Middle frontal gyrus (tissue), 1 donor: ENCODE measurements around the gene KCNE2.
A peak's percentile ranks its signal among the peaks of the same experiment; 100 is the strongest.

ENCODE experiments used
- DNase-seq: peaks from one replicate; pipeline ENCODE4 v3.0.0-alpha.2; 2015; ENCODE audit warnings: low spot score; ENCODE audit errors: extremely low spot score

Gene KCNE2

GRCh38 chr21:34363733-34364132, at the start of gene KCNE2:
Gene KCNE2 (plus strand): TSS chr21:34364006. CDS start chr21:34370479, 6,473 bp downstream.
- DNase-seq, result no peak

DNA sequence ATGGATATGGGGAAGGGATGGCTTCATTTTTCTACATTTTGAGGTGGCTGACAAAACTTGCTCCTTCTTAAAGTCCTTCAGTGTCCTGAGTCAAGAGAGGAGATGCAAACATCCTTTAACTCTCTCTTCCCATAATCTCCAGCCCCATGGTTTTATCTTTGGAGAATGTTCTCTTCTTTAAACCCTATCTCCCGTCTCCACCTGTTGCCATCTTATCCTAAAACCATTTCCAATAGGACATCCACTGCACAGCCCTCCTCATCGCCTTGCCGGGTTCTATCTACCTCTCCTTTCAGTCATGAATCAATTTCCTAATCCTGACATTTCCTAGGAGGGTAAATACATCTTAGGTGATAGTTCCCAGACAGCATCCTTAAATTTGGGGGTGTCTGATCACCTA, 44.2 kb upstream of the KCNE2 start:
- no peak for DNase-seq

GRCh38 chr21:34320011-34320410, 43.8 kb upstream of the KCNE2 start:
- DNase-seq, result no peak

DNA sequence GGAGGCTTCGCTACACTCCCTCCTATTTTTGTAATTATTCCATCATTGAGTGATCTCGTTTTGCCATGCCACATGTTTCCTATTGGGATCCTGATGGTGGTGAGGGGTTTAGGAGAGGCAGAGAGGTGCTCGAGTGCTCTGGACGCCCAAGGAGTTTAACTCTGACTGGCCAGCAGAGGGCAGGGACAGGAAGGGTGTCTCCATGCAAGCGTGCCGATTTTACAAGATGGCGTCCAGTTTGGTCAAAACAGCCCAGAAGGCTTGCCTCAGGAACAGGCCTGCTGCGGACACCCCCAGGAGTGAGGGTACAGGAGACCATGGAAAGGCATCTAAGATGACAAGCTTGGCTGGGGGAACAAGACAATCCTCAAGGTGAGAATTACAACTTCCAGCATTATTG, 33.8 kb upstream of the KCNE2 start:
- no peak for DNase-seq

GRCh38 chr21:34331726-34332125, 32.1 kb upstream of the KCNE2 start:
- DNase-seq, result no peak

DNA sequence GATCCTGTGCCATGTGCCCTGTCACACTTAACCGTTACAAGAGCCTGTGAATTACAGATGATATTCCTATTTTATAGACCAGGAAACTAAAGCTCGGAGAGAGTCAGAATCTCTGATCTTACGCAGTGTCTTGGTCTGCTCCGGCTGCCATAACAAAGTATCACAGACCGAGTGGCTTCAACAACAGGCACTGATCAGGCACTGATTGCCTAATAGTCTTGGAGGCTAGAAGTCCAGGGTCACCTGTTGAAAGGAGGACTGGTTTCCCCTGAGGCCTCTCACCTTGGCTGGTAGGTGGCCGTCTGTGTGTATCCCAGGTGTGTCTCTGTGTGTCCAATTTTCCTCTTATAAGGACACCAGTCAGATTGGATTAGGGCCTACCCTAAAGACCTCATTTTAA, 31.5 kb upstream of the KCNE2 start:
- no peak for DNase-seq

- no peak for DNase-seq
Measured at GRCh38 chr21:34333121-34333739, 30.6 kb upstream of the KCNE2 start.

GRCh38 chr21:34335316-34335715, 28.5 kb upstream of the KCNE2 start:
- DNase-seq, result no peak

GRCh38 chr21:34336245-34336644, 27.6 kb upstream of the KCNE2 start:
- no peak for DNase-seq

- no peak for DNase-seq
Measured at GRCh38 chr21:34336756-34337391, 26.9 kb upstream of the KCNE2 start.

DNA sequence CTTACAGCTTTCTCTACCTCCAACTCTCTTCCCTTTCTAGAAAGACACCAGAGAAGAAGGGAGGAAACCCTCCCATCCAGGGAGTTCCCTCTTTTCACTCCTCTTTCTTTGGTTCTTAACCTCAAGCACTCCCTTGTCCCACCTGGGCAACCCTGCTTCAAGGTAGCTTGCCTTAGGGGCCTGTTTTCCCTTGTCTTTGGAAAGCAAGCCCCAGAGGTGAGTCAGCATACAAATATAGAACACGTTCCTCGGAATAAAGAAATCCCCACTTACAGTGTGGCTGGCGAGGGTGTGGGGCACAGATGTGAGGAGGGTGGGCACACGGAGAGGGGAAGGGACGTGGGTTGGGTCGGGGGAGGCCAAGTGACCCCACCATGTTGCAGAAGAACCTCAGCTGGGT, 26.1 kb upstream of the KCNE2 start:
- no peak for DNase-seq

DNA sequence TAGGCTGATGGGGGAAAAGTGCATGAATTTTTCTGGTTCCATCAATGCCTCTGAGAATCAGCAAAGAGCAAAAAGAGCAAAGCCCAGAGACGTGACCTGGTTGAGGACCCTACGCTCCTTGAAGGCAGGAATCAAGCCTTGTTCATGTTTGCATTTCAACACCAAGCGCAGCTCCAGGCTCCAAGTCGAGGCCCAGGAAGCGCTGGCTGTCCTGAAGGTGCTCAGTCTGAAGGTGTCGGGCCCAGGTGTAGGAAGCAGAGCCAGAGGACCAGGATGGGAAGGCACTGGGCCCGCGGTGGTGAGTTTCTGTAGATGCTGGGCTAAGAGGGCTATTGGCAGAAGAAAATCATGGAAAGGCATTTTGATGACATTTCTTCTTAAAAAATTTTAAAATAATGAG, 25.6 kb upstream of the KCNE2 start:
- DNase-seq, result no peak

- DNase-seq, result no peak
Measured at GRCh38 chr21:34340061-34340460, 23.7 kb upstream of the KCNE2 start.

DNA sequence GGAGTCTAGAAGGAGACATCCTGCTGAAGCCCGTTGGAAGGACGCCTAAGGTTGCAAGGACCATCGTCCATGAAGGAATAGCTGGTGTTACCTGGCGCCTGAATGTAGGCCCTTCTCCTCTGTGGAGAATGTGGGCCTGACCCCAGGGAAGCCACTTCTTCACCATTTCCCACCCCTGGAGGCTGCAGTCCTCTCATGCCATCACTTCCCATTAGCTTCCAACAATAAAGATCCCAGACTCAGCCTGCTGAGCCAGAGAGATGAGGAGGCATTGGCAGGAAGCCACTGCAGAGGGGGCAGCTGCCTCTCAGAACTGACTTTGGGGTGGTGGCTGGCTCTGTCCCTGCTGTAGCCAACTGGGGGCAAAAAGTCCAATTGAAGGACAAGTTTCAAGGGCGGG, 21.3 kb upstream of the KCNE2 start:
- no peak for DNase-seq

DNA sequence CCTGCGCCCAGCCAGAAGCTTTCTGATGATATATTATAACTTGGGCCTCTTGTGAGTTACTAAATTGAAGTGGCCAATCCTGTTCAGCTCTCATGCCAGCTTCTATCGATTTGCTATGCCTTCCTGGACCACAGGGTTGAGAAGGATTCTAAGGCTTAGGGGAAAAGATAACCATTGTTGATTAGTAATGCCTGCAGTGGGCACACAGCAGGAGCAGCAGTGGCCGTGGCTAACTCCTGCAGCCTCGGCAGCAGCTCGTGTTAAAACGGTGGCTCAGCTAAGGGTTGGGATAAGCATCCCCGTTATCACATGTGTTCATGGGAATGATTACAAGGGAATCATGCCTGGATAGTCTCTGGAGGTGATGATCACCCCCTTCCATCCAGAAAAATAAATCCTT, 20.5 kb upstream of the KCNE2 start:
- DNase-seq, result no peak

DNA sequence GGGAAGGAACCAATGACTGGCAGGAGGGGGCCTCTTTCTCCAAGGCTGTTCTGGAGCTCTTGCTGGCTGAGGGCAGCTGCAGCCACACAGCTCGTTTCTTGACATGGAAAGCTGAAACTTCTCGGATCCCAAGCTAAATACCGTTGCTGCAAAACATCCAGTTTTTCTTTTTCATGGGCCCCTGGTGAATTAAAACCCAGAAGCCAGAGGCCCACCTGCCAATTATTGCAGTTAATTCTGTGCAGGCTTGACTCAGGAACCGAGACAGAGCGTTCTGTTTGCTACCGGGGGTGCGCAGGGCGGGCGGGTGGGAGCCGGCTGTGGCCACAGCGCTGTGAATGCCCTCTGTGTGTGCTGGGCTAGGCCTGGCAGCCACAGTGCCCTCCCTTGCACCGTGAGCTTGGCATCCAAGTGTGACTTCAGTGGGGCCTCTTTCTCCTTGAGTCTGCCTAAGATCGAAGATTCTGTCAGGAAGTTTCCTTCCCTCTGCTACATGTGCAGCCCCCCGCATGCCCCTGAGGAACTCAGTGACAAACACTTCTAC, 19.9 kb upstream of the KCNE2 start:
- no peak for DNase-seq

DNA sequence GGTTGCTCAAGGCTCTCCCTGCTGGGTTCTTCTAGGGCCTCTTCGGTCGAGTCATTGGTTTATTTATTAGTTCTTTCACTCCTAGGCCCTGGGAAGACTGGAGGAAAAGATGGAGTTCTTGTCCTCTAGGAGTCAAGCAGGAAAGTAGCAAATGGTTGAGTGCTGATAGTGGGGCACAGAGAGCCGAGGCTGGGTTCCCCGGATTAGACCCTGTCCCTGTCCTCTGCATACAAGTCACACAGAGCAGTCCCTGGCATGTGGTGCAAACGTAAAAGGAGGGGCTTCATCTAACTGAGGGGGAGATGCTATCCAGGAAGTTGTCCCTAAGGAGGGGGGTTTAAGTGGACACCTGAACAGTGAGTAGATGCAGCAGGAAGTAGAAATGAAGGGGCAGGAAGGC, 19.2 kb upstream of the KCNE2 start:
- DNase-seq, result no peak

- no peak for DNase-seq
Measured at GRCh38 chr21:34345091-34345871, 18.5 kb upstream of the KCNE2 start.

DNA sequence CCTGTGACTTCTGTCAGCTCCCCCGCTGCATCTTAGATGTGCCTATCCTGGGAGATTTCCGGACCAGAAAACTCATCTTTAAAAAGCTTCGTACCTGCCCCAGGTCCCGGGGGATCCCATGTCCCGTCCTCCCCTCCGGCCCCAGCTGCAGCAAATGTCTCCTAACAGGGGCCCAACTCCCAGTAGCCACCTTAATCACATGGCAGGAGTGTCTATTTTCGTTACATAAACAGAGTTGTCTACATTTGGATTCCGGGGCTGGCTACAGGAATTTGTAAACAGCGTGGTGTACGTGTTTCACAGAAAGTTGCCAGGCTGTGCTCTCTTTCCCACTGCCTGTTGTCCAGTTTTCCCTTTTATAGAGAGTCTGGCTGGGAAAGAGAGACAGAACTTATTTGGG, 17.9 kb upstream of the KCNE2 start:
- DNase-seq, result no peak

GRCh38 chr21:34348890-34349519, 14.8 kb upstream of the KCNE2 start:
- DNase-seq, result no peak

GRCh38 chr21:34351786-34352241, 12.0 kb upstream of the KCNE2 start:
- DNase-seq, result peak; percentile 54

DNA sequence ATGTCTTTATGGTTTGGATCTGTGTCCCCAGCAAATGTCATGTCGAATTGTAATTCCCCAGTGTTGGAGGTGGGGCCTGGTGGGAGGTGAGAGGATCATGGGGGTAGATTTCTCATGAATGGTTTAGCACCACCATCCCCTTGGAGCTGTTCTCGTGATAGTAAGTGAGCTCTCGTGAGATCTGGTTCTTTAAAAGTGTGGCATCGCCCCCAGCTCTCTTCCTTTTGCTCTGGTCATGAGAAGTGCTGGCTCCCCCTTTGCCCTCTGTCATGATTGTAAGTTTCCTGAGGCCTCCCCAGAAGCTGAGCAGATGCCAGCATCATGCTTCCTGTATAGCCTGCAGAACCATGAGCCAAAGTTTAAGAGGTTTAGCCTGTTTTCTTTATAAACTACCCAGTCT, 11.2 kb upstream of the KCNE2 start:
- DNase-seq, result no peak
